GM18499 (cell line): Measurements from ENCODE around the gene TMEM30A.

Experiments used
- ATAC-seq: cut with Tn5 transposase; IDR thresholded peaks from one replicate; pipeline ENCODE4 v1.9.1; 2021; ENCODE audit warnings: moderate number of reproducible peaks; ENCODE audit not compliant: insufficient read depth, unreplicated experiment

TMEM30A gene

GRCh38 chr6:75223428-75223827 is 61.2 kb downstream of the TMEM30A start:
- ATAC-seq = no peak

DNA sequence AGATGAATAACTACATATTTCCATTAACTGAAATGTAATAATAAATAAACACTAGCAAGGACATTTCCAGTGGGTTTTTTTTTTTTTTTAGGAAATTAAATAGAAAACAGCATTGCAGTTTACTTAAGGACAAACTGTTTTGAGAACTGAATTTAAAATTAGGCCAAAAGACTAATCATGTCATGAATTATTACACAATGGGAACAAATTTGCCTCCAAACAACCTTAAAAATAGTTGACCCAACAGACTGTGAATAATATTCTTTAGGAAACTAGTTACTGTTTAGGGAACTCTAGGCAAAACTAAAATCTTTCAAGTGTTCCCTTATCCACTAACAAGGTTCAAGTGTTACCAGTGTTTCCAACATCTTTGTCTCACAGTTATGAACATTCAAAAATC is 62.3 kb downstream of the TMEM30A start:
- no peak for ATAC-seq

DNA sequence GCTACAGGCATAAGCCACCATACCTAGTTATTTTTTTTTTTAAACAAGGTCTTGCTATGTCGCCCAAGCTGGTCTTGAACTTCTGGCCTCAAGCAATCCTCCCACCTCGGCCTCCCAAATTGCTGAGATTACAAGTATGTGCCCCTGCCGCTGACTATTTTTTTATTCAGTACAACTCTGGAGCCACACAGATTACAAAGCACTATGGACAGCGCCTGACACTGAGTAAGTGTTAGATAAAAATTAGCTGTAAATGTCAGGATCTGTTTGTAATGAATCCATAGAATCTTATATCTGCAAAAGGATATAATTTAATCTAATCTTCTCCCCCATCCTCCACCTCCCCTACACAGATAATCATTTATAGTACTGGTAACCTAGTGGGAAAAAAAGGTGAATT is 63.5 kb downstream of the TMEM30A start:
- ATAC-seq = no peak

DNA sequence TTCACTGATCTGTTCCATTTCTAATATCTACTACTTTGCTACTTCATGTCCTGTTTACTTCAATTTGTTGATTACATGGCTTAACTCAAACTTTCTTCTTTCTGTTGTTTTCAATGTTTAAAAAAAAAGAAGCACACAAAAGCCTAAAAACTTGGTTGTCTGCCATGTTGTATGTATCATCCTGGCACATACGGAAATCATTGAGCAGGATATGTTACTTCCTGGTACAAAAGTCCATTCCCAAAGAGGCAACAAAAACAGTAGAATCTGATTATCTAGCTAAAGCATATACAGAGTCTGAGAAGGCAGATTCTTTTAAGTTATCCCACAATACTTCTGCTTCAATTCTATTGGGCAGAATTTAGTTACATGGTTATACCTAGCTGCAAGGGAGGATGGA is 64.2 kb downstream of the TMEM30A start:
- ATAC-seq = no peak

- no peak for ATAC-seq
Observed at GRCh38 chr6:75219263-75219662, 65.3 kb downstream of the TMEM30A start.

- ATAC-seq = no peak
Observed at GRCh38 chr6:75217193-75217592, 67.4 kb downstream of the TMEM30A start.

GRCh38 chr6:75215291-75215690 is 69.3 kb downstream of the TMEM30A start:
- ATAC-seq = no peak

DNA sequence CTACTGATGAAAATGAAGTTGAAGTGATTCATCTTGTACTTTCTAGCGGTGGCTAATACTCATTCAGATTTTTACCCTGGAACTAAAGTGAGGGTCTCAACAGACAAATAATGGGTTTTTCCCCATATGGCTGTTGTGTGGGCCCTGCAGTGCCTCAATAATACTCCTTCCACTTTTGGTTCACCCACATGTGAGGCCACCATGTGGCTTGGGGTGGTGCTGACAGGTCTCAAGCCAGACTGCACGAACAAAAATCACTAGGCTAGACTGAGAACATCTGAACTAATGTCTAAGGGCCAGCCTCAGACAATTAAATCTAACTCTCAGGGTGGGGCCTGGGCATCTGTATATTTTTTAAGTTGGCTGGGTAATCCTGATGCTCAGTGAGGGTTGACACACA is 70.9 kb downstream of the TMEM30A start:
- ATAC-seq = no peak

- no peak for ATAC-seq
Observed at GRCh38 chr6:75213112-75213511, 71.5 kb downstream of the TMEM30A start.

DNA sequence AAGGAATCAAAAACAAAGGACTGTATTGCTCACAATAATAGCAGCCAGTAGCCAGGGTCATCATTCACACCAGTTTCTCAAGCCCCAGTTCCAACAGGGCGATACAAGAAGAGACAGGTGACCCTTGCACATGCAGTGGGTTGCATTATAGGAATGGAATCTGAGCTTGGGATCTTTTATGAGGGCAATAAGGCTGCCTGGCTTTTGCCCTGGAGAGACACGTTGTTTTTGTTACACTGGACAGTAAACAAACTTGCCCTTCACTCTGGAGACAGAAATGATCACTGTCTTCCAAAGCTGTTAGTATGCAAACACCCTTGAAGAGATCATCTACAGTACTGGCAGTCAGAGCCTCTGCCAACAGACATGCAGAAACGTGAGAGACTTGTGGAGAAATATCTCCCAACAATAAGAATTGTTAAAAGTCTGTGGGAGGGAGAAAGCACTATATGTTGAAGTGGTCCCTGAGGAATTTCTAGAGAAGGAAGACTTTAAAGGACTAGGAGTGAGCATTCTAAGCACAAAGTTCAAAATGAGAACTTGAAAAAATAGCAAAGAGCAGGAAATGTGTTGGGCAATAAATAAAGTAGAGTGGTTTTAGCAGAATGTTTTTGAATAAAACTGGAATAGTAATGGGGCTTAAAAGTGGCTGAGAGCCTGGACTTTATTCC is 72.5 kb downstream of the TMEM30A start:
- no peak for ATAC-seq

- no peak for ATAC-seq
Observed at GRCh38 chr6:75210885-75211739, 73.5 kb downstream of the TMEM30A start.

- ATAC-seq = no peak
Observed at GRCh38 chr6:75209184-75209723, 75.3 kb downstream of the TMEM30A start.

GRCh38 chr6:75208298-75209183 is 76.1 kb downstream of the TMEM30A start:
- ATAC-seq = peak; percentile 75

DNA sequence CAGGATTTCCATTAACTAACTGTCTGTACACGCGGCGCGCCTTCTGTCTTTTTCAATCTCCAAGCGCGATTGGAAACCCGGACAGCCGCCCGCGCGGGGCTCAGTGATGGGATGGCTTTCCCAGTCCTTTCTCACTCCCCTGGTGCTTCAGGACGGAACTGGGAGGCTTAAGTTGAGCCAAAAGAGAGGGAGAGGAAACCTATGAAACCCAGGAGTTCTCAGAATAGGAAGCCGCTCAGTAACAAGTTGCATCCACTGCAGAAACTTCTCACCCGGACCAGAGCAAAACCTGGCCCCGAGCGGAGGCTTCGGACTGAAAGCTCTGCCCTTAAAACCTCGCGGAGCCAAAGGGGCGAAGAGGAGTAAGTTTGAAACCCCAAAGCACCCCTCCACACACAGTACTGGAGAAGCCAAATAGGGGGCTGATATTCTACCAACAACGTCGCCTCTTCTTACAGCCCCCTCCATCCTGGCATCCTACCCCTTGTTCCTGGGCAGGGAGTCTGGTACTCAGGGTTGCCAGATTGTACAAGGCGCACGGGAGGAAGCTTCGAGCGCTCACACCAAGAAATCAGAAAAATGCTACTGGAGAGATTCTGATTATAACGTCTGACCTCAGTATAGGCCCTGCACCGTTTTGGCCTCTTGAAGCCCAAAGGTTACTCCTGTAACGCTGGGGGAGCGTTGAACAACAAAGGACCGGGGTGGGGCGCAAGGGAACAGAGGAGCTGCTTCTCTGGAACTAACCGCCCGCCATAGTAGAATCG is 77.8 kb downstream of the TMEM30A start:
- no peak for ATAC-seq

DNA sequence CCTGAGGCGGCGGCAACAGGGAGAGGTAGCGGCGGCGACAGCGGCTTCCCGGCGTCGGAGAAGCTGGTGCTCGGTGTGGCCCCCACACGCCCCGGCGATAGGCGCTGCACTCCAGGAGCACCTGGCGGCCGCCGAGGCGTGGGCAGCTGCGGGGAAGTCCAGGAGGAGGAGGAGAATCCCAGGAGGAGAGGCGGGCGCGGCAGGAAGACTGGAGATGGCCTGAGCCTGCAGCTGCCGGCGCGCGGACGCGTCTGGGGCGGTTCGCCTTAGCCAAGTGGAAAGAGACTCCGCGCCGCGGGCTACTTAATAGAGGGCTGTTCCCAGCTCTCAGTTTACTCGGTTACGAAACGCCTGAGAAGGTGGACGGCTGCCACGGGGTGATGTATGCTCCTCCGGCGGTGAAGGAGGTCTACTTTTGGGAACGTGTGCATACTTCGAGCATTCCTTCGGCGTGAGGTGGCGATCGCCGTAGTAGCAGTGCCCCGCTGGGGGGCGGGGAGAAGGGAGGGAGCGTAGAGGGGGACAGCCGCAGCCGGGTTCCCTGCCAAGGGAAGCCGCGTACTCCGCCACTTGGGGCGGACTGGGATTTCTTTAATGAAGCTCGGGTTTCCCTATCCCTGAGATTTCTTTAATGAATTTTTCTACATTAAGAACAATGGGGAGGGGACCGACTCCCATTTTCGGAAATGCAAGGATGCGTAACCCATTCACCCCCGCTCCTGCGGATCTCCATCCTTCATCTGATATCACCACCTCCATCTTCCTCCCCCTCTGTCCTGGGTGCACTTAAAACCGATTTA is 78.6 kb downstream of the TMEM30A start, which contains the start of gene COL12A1:
TSS of gene COL12A1 (minus strand) at position 278 of the 800 bp plus-strand sequence. CDS start 3,261 bp downstream, outside the sequence.
- no peak for ATAC-seq

DNA sequence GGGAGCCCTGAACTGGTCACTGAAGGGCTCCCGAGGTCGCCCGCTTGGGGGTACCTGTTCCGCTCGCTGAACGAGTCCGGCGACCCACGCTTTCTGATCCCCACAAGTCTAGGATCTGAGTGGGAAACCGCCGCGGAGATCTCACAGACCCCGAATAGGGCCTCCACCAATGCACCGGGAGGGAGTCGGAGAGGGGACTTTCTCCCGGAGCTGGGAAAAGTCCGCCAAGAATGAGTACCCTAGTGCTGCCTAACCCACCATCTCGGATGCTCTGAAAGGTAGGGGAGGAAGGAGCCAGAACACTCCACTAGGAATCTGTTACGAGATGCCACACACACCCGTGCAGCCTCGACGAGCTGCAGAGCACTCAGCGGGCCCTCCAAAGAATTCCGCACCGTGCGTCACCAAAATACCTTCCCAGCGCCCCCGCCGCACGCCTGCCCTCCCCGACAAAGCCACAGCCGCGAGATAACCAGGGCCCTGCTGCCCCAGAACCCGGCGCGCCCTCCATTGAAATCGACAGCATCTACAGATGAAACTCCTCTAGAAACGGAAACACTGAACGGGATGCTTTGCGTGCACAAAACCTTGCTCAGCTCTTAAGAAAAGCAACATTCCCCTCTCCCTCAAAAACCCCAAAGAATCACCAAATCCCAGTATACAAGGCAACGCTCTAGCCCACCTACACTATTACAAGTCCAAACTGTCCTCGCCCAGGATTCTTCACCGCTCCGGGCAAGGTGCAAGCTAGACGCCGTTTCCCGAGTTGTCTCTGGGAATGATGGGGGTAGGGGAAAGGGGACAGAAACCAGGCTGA is 79.4 kb downstream of the TMEM30A start:
- no peak for ATAC-seq

DNA sequence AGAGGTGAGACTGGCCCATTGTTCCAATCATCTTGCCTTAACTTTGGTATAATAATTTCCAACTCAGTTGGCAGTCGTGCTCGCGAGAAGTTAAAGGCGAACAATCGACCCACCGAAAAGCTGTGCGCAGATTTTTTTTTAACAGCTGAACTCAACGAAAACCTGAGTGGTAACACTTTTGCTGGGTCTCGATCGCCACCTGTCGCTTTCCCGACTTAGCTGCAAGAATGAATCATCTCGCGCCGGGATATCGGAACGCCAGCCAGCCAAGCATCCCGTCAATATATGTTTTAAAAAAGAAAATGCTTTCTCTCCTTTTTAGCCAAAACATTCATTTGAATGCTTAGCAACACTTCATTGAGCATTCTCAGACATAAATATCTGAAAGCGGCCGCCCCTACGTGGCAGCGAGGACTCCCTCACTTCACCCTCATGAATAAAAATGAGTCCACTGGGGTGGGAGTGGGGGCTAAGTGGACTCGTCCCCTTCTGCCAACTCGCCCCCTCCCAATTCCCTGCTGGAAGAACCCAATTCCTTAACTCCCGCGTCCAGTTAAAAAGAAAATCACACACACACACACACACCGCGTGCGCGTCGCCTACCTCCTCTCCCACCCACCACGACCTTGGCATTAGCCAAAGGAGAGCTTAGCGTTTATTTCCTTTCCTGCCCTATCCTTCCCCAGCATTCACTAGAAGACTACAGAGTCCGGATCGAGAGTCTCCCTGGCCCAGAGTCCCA is 80.2 kb downstream of the TMEM30A start:
- no peak for ATAC-seq
